Measurements from ENCODE around the gene EDN1. TPM values are rescaled to one million over a fixed set of nuclear protein-coding genes. Genes with fewer than 3 reads are reported as not detected.

Gene EDN1
- total RNA-seq (2013; cell fraction: nucleolus; rRNA removed) = 2.9 and 3.6 TPM in 2 replicates
- total RNA-seq (2014; rRNA removed) = 2.3 and 3.7 TPM in 2 replicates
- 4.1 and 4.2 TPM in 2 replicates for total RNA-seq (2014; rRNA removed; fragmentation: Illumina TruSeq; extraction: Trizol)
- 3.0 and 3.5 TPM in 2 replicates for total RNA-seq (2021)
- 0.96 TPM for polyA plus RNA-seq (2011; ENCODE audit: low read depth)
- 6.6 and 9.6 TPM in 2 replicates for polyA plus RNA-seq (2011; rRNA removed)
- 4.1 and 5.9 TPM in 2 replicates for polyA plus RNA-seq (2011; cell fraction: cytosol; rRNA removed)
- 9.2 and 10.0 TPM in 2 replicates for polyA plus RNA-seq (2011; cell fraction: nucleus; rRNA removed)
- 1.3 and 1.5 TPM in 2 replicates for polyA plus RNA-seq (2012)
- 4.9 and 5.3 TPM in 2 replicates for polyA plus RNA-seq (2014; fragmentation: Illumina TruSeq; extraction: Trizol)
- polyA plus RNA-seq (2014; fragmentation: Nextera tagmentation; extraction: Ambion mirVana) = 1 to 10 TPM; 2.0 to 2.5 TPM
- 2.5 and 2.6 TPM in 2 replicates for polyA plus RNA-seq (2014; rRNA removed)
- polyA plus RNA-seq (2016; fragmentation: Nextera tagmentation; extraction: Ambion mirVana) = 1 to 10 TPM; 2.9 to 3.4 TPM
- polyA minus RNA-seq (2011; rRNA and poly(A)+ RNA removed) = 4.6 and 6.6 TPM in 2 replicates
- 2.3 and 4.1 TPM in 2 replicates for polyA minus RNA-seq (2011; cell fraction: cytosol; rRNA and poly(A)+ RNA removed)
- polyA minus RNA-seq (2011; cell fraction: nucleus; rRNA and poly(A)+ RNA removed) = 3.9 and 5.5 TPM in 2 replicates
- Bru-seq, nascent RNA = percentile 93 among the genes with signal in this experiment
- BruChase-seq, experiment 1, labeled RNA remaining after a 6-hour chase = percentile 56 among the genes with signal in this experiment
- percentile 64 among the genes with signal in this experiment for BruChase-seq, experiment 2, labeled RNA remaining after a 2-hour chase
- long read RNA-seq, experiment 1, transcript EDN1-201 (5 exons, 2,033 nt) = major isoform, 8 of 8 reads
- long read RNA-seq, experiment 1, partial matches to known transcripts = 0 of 8 reads
- long read RNA-seq, experiment 1, other reads (novel, unspliced or antisense) = 0 of 8 reads
- long read RNA-seq, experiment 2, transcript EDN1-201 (5 exons, 2,033 nt) = major isoform, 69 of 95 reads
- long read RNA-seq, experiment 2, partial matches to known transcripts = 6 of 95 reads
- long read RNA-seq, experiment 2, other reads (novel, unspliced or antisense) = 20 of 95 reads

DNA sequence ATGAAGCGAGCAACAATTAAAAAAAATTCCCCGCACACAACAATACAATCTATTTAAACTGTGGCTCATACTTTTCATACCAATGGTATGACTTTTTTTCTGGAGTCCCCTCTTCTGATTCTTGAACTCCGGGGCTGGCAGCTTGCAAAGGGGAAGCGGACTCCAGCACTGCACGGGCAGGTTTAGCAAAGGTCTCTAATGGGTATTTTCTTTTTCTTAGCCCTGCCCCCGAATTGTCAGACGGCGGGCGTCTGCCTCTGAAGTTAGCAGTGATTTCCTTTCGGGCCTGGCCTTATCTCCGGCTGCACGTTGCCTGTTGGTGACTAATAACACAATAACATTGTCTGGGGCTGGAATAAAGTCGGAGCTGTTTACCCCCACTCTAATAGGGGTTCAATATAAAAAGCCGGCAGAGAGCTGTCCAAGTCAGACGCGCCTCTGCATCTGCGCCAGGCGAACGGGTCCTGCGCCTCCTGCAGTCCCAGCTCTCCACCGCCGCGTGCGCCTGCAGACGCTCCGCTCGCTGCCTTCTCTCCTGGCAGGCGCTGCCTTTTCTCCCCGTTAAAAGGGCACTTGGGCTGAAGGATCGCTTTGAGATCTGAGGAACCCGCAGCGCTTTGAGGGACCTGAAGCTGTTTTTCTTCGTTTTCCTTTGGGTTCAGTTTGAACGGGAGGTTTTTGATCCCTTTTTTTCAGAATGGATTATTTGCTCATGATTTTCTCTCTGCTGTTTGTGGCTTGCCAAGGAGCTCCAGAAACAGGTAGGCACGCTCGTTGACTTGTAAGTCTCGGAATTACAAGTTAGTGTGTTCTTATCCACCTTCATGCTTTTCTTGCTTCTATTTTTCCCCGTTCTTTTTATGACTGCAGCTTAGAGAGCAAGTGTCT, at the start of gene EDN1:
Gene EDN1 (plus strand): TSS at position 429 of the 888 bp plus-strand sequence. CDS start 269 bp downstream, at position 698.
- Histone ChIP-seq H3K4me3 (peak within 1 kb of the TSS; percentile 88), H3K27ac (ENCODE audit: control insufficient read depth, insufficient read depth) (peak within 1 kb of the TSS; percentile 54), H2AFZ (ENCODE audit: control insufficient read depth, low read depth, low read length) (peak within 1 kb of the TSS; percentile 93), H3K27me3 (replicated peaks in 1 of 2; ENCODE audit: control insufficient read depth in 2 of 2, insufficient read depth in 2 of 2, low read length in 1 of 2) (no peaks in the 10 kb centered on the region), H3K36me3 (ENCODE audit: control insufficient read depth in 2 of 2, insufficient read depth in 2 of 2, low read length in 1 of 2) (no peaks in the 10 kb centered on the region), H3K9ac (ENCODE audit: control insufficient read depth, insufficient read depth, low read length) (peak within 1 kb of the TSS; percentile 71), H3K4me1 (ENCODE audit: control insufficient read depth, insufficient read depth, low read length) (peaks cover 8% of the 10 kb centered on the region), H4K20me1 (ENCODE audit: control insufficient read depth, insufficient read depth) (no peaks in the 10 kb centered on the region), H3K4me2 (ENCODE audit: control insufficient read depth, insufficient read depth) (peak within 1 kb of the TSS; percentile 98), H3K79me2 (ENCODE audit: control insufficient read depth, insufficient read depth, low read length) (peaks cover 13% of the 10 kb centered on the region), H3K9me3 (replicated peaks; ENCODE audit: control insufficient read depth, insufficient read depth, low read length) (no peaks in the 10 kb centered on the region)
- CTCF ChIA-PET = interaction anchor here (0.5 to 8.6 kb wide), 66 partner anchors 10 to 707 kb away, joined by 3 to 403 read pairs (median 4); no protein-coding TSS in a partner anchor
- SMC1A ChIA-PET (ENCODE audit: uncharacterized antibody, unreplicated experiment) = interaction anchor here (0.6 to 7.4 kb wide), 85 partner anchors 9 to 708 kb away, joined by 3 to 382 read pairs (median 4); no protein-coding TSS in a partner anchor
- ATAC-seq (peak; percentile 84), FAIRE-seq (peak; percentile 74), DNase-seq (ENCODE audit: low read depth, low spot score) (peak; percentile 51)
- POLR2A ChIA-PET = interaction anchor here (0.6 to 4.3 kb wide), 12 partner anchors 8 to 692 kb away, joined by 3 to 27 read pairs (median 6); no protein-coding TSS in a partner anchor
- in situ Hi-C loops (cut with MboI) (loop anchor here (5.0 kb wide), 1 partner anchor 638 kb away; no protein-coding TSS in a partner anchor), intact Hi-C loops (cut with micrococcal nuclease; ENCODE audit: unreplicated experiment) (loop anchor here (1.0 to 10.0 kb wide), 12 partner anchors 92 to 705 kb away; partner anchors contain the start of gene HIVEP1)
- BruUV-seq (replicated peaks) = TSS peak; percentile 57
- RAD21 ChIA-PET (ENCODE audit: unreplicated experiment) = interaction anchor here (0.8 to 10.0 kb wide), 72 partner anchors 9 to 793 kb away, joined by 3 to 384 read pairs (median 5); no protein-coding TSS in a partner anchor
- 3% methylated on average over 38 of the region's 38 CpGs for WGBS (ENCODE audit: insufficient coverage, insufficient replicate concordance, low lambda C conversion rate, missing lambda C conversion rate)
- TF ChIP-seq, protein P1, sequence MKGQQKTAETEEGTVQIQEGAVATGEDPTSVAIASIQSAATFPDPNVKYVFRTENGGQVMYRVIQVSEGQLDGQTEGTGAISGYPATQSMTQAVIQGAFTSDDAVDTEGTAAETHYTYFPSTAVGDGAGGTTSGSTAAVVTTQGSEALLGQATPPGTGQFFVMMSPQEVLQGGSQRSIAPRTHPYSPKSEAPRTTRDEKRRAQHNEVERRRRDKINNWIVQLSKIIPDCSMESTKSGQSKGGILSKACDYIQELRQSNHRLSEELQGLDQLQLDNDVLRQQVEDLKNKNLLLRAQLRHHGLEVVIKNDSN (IDR thresholded peaks at IDR 0.05; ENCODE audit: borderline replicate concordance, extremely low read length, insufficient read depth, low read depth, low read length) = no peak
- TF ChIP-seq ZSCAN29 (IDR thresholded peaks at IDR 0.05) = no peak
- TF ChIP-seq ZNF207 (IDR thresholded peaks at IDR 0.05; ENCODE audit: borderline replicate concordance) = no peak
- TF ChIP-seq, protein P2, sequence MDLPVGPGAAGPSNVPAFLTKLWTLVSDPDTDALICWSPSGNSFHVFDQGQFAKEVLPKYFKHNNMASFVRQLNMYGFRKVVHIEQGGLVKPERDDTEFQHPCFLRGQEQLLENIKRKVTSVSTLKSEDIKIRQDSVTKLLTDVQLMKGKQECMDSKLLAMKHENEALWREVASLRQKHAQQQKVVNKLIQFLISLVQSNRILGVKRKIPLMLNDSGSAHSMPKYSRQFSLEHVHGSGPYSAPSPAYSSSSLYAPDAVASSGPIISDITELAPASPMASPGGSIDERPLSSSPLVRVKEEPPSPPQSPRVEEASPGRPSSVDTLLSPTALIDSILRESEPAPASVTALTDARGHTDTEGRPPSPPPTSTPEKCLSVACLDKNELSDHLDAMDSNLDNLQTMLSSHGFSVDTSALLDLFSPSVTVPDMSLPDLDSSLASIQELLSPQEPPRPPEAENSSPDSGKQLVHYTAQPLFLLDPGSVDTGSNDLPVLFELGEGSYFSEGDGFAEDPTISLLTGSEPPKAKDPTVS (IDR thresholded peaks at IDR 0.05; ENCODE audit: low read depth, low read length) = no peak
- TF ChIP-seq FOXK2 (IDR thresholded peaks at IDR 0.05) = no peak
- TF ChIP-seq TARDBP (IDR thresholded peaks at IDR 0.05; ENCODE audit: borderline replicate concordance) = no peak
- TF ChIP-seq MXI1 (IDR thresholded peaks at IDR 0.05; ENCODE audit: low read depth, low read length) = peak; percentile 35
- peak; percentile 42; the same call in 1 of the 2 replicates for TF ChIP-seq IRF4 (IDR thresholded peaks at IDR 0.05; ENCODE audit: low read depth, low read length)
- no peak for TF ChIP-seq CHD1 (IDR thresholded peaks at IDR 0.05; ENCODE audit: low read depth, low read length)
- TF ChIP-seq EZH2 (IDR thresholded peaks at IDR 0.05; ENCODE audit: borderline replicate concordance, control insufficient read depth, low read depth, low read length) = no peak
- TF ChIP-seq JUNB (IDR thresholded peaks at IDR 0.05) = no peak
- TF ChIP-seq PAX8 (IDR thresholded peaks at IDR 0.05) = no peak
- TF ChIP-seq, protein P3, sequence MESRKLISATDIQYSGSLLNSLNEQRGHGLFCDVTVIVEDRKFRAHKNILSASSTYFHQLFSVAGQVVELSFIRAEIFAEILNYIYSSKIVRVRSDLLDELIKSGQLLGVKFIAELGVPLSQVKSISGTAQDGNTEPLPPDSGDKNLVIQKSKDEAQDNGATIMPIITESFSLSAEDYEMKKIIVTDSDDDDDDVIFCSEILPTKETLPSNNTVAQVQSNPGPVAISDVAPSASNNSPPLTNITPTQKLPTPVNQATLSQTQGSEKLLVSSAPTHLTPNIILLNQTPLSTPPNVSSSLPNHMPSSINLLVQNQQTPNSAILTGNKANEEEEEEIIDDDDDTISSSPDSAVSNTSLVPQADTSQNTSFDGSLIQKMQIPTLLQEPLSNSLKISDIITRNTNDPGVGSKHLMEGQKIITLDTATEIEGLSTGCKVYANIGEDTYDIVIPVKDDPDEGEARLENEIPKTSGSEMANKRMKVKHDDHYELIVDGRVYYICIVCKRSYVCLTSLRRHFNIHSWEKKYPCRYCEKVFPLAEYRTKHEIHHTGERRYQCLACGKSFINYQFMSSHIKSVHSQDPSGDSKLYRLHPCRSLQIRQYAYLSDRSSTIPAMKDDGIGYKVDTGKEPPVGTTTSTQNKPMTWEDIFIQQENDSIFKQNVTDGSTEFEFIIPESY (IDR thresholded peaks at IDR 0.05) = no peak
- TF ChIP-seq RELA (IDR thresholded peaks at IDR 0.05; ENCODE audit: borderline replicate concordance, partially characterized antibody) = no peak
